HFFc6 (cell line): ENCODE results near the gene C17orf50. TPM values are rescaled to one million over a fixed set of nuclear protein-coding genes. Genes with fewer than 3 reads are reported as not detected.

Experiments
- DNase-seq: peaks from one replicate; pipeline ENCODE4 v3.0.0-alpha.2; 2018
- H3K27ac Mint-ChIP-seq: 2 replicates; pipeline ENCODE4 v1.8.0; 2020; ENCODE audit warnings: mild to moderate bottlenecking, mixed read lengths
- H3K27me3 Mint-ChIP-seq: 2 replicates; pipeline ENCODE4 v1.8.0; 2021; ENCODE audit warnings: mild to moderate bottlenecking, moderate library complexity, mixed read lengths; ENCODE audit not compliant: insufficient read depth
- H3K36me3 Mint-ChIP-seq: 2 replicates; pipeline ENCODE4 v1.8.0; 2021; ENCODE audit warnings: low read depth, mixed read lengths
- H3K4me1 Mint-ChIP-seq: 2 replicates; pipeline ENCODE4 v1.8.0; 2020; ENCODE audit warnings: low read depth, mixed read lengths
- H3K4me3 Mint-ChIP-seq: 2 replicates; pipeline ENCODE4 v1.8.0; 2020; ENCODE audit warnings: mild to moderate bottlenecking, moderate library complexity, mixed read lengths
- H3K9me3 Mint-ChIP-seq: 2 replicates; pipeline ENCODE4 v1.8.0; 2020; ENCODE audit warnings: mild to moderate bottlenecking, mixed read lengths
- total RNA-seq, 6 experiments: library from RNA; stranded (reverse); fragmentation: NEBNext Ultra II Directional; extraction: Animal tissue kit (Norgen Biotek cat#: 25700); gene quantifications; 2 replicates in 1 of 6; 3 replicates in 5 of 6; pipeline ENCODE4 v1.2.3, GENCODE V29; 2021
- TF ChIP-seq, protein P1 (sequence below): fragments of 200-600 bp; sonication (generic); IDR thresholded peaks from 2 replicates; pipeline ENCODE4 v1.5.0; 2021; ENCODE audit warnings: antibody characterized with exemption, mild to moderate bottlenecking

C17orf50 gene
- total RNA-seq, 6 experiments from 2014 or later: not detected

DNA sequence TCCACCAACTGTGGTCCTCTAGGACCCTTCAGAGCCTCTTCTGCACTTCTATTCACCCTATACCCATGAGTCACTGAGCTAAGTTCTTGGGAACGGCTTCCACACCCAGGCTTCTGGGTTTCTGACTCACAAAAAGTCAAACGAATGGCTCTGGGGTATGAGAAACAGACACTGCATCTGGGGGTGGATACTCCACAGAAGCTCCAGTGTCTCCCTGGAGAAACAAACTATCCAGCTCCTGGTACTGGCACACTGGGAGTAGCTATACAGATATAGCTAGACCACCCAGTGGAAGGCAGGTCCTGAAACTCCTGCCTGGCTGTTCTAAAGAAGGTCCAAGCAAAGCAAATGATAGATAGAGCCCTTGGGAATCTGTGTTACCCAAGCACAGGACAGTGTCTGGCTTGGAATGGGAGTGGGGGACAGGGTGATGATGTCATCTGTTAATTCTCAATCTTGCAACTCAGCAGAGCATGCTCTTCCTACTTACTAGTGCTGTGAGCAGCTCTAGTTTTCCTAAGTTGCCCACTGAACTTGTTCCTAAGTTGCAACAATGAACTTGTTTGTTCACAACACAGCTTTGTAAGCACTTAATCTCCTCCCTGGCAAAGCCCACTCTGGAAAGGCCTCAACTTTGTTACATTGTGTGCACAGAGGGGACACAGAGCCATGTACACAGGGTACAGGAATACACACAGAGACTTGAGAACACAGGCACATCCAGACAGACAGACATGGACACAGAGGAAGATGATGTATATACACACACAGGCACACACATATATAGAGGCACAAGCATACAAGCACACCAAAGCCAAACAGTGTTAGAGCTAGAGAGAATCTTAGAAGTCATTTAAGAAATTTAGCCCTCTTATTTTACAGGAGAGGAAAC is 28.0 kb downstream of the C17orf50 start:
- H3K36me3 Mint-ChIP-seq: no peaks in the 10 kb centered on the region
- peak overlapping the region; percentile 90 for H3K27ac Mint-ChIP-seq
- H3K27me3 Mint-ChIP-seq: peaks cover 18% of the 10 kb centered on the region
- H3K4me1 Mint-ChIP-seq: peaks cover 47% of the 10 kb centered on the region
- no peaks in the 10 kb centered on the region for H3K9me3 Mint-ChIP-seq
- peak; percentile 89 for DNase-seq
- peak overlapping the region; percentile 62 for H3K4me3 Mint-ChIP-seq
- TF ChIP-seq, protein P1, sequence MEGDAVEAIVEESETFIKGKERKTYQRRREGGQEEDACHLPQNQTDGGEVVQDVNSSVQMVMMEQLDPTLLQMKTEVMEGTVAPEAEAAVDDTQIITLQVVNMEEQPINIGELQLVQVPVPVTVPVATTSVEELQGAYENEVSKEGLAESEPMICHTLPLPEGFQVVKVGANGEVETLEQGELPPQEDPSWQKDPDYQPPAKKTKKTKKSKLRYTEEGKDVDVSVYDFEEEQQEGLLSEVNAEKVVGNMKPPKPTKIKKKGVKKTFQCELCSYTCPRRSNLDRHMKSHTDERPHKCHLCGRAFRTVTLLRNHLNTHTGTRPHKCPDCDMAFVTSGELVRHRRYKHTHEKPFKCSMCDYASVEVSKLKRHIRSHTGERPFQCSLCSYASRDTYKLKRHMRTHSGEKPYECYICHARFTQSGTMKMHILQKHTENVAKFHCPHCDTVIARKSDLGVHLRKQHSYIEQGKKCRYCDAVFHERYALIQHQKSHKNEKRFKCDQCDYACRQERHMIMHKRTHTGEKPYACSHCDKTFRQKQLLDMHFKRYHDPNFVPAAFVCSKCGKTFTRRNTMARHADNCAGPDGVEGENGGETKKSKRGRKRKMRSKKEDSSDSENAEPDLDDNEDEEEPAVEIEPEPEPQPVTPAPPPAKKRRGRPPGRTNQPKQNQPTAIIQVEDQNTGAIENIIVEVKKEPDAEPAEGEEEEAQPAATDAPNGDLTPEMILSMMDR: no peak

DNA sequence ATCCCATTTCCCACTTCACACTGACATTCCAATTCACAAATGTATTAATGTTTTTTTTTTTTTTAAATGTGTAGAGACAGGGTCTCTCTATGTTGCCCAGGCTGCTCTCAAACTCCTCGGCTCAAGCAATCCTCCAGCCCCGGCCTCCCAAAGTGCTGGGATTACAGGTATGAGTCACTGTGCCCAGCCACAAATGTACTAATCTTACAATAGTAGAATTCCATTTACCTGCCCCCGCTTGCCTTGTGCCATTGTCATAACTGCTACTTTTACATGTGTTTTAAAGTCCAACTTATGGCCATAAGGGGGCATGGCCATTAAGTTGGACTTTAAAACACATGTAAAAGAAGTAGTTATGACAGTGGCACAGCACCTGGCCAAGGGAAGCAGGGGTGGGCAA is 30.2 kb downstream of the C17orf50 start:
- H3K27me3 Mint-ChIP-seq: peaks cover 25% of the 10 kb centered on the region
- peaks cover 42% of the 10 kb centered on the region for H3K4me1 Mint-ChIP-seq
- no peak overlapping the region for H3K4me3 Mint-ChIP-seq
- no peak for DNase-seq
- H3K9me3 Mint-ChIP-seq: no peaks in the 10 kb centered on the region
- H3K27ac Mint-ChIP-seq: no peak overlapping the region
- TF ChIP-seq, protein P1: 0 out of 2 replicates have a peak, but pooled peaks have one; percentile 11
- no peaks in the 10 kb centered on the region for H3K36me3 Mint-ChIP-seq

DNA sequence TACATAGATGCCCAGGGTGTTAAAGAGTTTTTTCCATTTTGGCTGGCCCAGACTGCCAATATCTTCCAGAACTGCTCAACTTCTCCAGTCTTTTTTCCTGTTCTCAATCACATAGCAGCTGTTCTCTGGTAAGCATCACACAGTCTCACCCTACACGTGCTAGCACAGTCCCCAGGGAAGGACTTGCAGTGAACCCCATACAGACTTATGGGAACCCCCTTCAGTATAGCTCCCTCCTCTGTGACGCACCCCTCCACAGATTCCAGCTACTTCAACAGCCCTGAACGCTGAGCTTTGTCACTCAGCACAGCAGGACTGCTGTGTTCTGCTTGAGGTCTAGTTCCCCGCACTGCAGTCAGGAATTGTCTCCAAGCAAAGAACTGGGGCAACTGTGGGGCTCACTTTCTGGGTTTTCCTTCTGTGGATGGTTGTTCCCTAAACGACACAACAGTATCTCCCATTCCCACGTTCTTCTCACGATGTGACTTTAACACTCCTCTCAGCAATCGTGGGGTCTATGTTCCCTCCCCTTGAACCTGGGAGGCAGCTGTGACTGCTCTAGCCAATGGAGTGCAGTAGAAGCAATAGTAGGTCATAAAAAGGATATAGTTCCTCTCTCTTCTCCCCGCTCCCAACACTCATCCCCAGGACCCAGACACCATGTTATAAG is 31.1 kb downstream of the C17orf50 start:
- no peak overlapping the region for H3K4me3 Mint-ChIP-seq
- TF ChIP-seq, protein P1: no peak
- no peaks in the 10 kb centered on the region for H3K36me3 Mint-ChIP-seq
- peaks cover 25% of the 10 kb centered on the region for H3K27me3 Mint-ChIP-seq
- peaks cover 41% of the 10 kb centered on the region for H3K4me1 Mint-ChIP-seq
- no peak for DNase-seq
- H3K27ac Mint-ChIP-seq: no peak overlapping the region
- H3K9me3 Mint-ChIP-seq: no peaks in the 10 kb centered on the region

DNA sequence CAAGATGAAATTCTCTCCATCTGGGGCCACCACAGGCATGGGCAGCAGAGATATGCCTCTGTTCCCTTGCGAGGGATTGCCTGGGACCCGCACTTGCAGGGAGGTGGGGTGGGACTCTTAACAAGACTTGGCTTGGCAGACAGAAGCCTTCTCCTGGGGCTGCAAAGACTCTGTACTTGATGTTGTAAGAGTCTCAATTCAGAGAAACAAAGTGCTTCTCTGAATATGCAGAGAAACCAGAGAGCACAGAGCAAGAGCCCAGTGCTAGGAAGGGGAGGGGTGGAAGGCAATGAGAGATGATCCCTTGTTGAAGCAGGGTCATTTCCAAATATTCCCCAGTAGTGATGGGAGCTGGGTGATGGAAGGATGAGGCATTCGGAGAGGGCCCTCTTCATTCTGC is 32.6 kb downstream of the C17orf50 start:
- TF ChIP-seq, protein P1: no peak
- no peaks in the 10 kb centered on the region for H3K9me3 Mint-ChIP-seq
- H3K27me3 Mint-ChIP-seq: peaks cover 37% of the 10 kb centered on the region
- DNase-seq: no peak
- peaks cover 27% of the 10 kb centered on the region for H3K4me1 Mint-ChIP-seq
- H3K4me3 Mint-ChIP-seq: no peak overlapping the region
- no peak overlapping the region for H3K27ac Mint-ChIP-seq
- H3K36me3 Mint-ChIP-seq: no peaks in the 10 kb centered on the region

DNA sequence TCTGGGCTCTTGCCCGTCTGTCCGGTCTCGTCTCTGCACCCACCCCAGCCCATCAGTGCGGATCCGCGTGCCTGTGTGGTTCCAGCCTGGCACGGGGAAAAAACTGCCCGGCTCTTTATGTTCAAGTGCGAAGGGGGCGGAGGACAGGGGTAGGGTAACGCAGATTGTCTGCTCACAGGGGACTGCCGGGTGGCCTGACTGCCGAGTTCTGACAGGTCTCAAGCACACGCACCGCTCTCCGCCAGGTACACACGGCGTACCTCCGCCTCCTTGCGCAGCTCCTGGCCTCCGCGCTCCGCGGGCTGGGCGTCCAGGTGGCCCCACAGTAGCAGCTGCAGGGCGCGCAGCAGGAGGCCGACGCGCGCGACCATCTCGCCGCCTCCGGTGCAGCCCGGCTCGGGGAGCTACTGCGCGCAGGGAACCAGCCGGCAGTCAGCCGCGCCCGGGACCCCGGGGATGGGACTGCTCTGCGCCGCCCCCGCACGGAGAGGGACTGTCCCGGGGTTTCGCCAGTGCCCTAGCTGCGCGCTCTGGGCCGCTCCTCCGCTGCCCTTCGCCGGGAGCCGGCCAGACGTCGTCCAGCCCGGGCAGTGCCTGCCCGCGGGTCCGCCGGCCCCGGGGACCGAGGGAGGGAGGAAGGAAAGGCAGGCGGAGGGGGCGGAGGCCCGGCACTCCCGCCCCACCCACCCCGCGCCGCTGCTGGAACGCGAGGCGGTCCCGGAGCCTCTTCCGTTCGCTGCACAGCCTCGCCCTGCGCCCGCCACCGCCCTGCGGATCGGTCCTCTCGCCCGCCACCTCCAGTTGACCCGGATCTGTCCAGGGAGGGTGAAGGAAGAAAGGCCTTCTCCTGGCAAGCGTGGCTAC is 34.6 kb downstream of the C17orf50 start, which contains the start of gene MMP28:
TSS of gene MMP28 (minus strand) at position 635 of the 864 bp plus-strand sequence. CDS start at position 371, 264 bp downstream.
- no peak for DNase-seq
- Mint-ChIP-seq H3K27me3 (peaks cover 49% of the 10 kb centered on the region), H3K4me1 (peaks cover 21% of the 10 kb centered on the region), H3K9me3 (no peaks in the 10 kb centered on the region), H3K36me3 (no peaks in the 10 kb centered on the region), H3K27ac (no peak within 1 kb of the TSS), H3K4me3 (peak within 1 kb of the TSS; percentile 32)
- TF ChIP-seq, protein P1: no peak
